ENCODE data around the gene APOA4. TPM values are rescaled to one million over a fixed set of nuclear protein-coding genes. Genes with fewer than 3 reads are reported as not detected.

The APOA4 gene
- total RNA-seq, 4 donors from 2014 or later = 0.26 to 0.40 TPM; not detected in 2

- Histone ChIP-seq H3K27ac (replicated peaks in 1 of 4) (no peak overlapping the region), H3K4me3 (no peak overlapping the region), H3K27me3 (no peaks in the 10 kb centered on the region), H3K9me3 (no peaks in the 10 kb centered on the region), H3K36me3 (peaks cover 47 to 84% (median 54%) of the 10 kb centered on the region in 4 donors), H3K4me1 (peaks cover 13 to 27% (median 20%) of the 10 kb centered on the region in 4 donors)
- intact Hi-C loops (cut with DNase I) = no loop called here
- TF ChIP-seq CTCF (IDR thresholded peaks at IDR 0.05) (no peak), POLR2AphosphoS5 (IDR thresholded peaks at IDR 0.05) (no peak), POLR2A (IDR thresholded peaks at IDR 0.05; ENCODE audit: low read depth) (no peak), EP300 (IDR thresholded peaks at IDR 0.05) (no peak)
- no peak for DNase-seq (ENCODE audit: extremely low spot score)
- 92% methylated on average over 9 of the region's 12 CpGs for WGBS
Measured at GRCh38 chr11:116849060-116849459, 26.0 kb upstream of the APOA4 start.

GRCh38 chr11:116847612-116848011, 24.5 kb upstream of the APOA4 start:
- 100% methylated on average over 4 of the region's 4 CpGs for WGBS
- peaks cover 58 to 88% (median 63%) of the 10 kb centered on the region in 4 donors for H3K36me3 ChIP-seq
- TF ChIP-seq POLR2AphosphoS5 (IDR thresholded peaks at IDR 0.05) (no peak), CTCF (IDR thresholded peaks at IDR 0.05) (no peak), POLR2A (IDR thresholded peaks at IDR 0.05; ENCODE audit: low read depth) (no peak), EP300 (IDR thresholded peaks at IDR 0.05) (no peak)
- H3K27me3 ChIP-seq = no peaks in the 10 kb centered on the region
- no peak overlapping the region for H3K27ac ChIP-seq (replicated peaks in 1 of 4)
- DNase-seq (ENCODE audit: extremely low spot score) = no peak
- H3K4me3 ChIP-seq = no peak overlapping the region
- H3K4me1 ChIP-seq = peaks cover 7 to 14% (median 10%) of the 10 kb centered on the region in 4 donors
- intact Hi-C loops (cut with DNase I) = no loop called here
- no peaks in the 10 kb centered on the region for H3K9me3 ChIP-seq

- peaks cover 58 to 68% (median 61%) of the 10 kb centered on the region in 4 donors for H3K36me3 ChIP-seq
Measured at GRCh38 chr11:116844722-116845121, 21.6 kb upstream of the APOA4 start.

GRCh38 chr11:116843661-116844060, 20.6 kb upstream of the APOA4 start:
- peaks cover 0 to 13% (median 0%) of the 10 kb centered on the region in 4 donors for H3K4me1 ChIP-seq
- intact Hi-C loops (cut with DNase I) = no loop called here
- peaks cover 51 to 58% (median 54%) of the 10 kb centered on the region in 4 donors for H3K36me3 ChIP-seq
- TF ChIP-seq POLR2AphosphoS5 (IDR thresholded peaks at IDR 0.05) (no peak), CTCF (IDR thresholded peaks at IDR 0.05) (no peak), POLR2A (IDR thresholded peaks at IDR 0.05; ENCODE audit: low read depth) (no peak), EP300 (IDR thresholded peaks at IDR 0.05) (no peak)
- DNase-seq (ENCODE audit: extremely low spot score) = no peak
- 91% methylated on average over 9 of the region's 9 CpGs for WGBS
- no peaks in the 10 kb centered on the region for H3K27me3 ChIP-seq
- H3K9me3 ChIP-seq = no peaks in the 10 kb centered on the region
- no peak overlapping the region for H3K27ac ChIP-seq (replicated peaks in 1 of 4)
- no peak overlapping the region for H3K4me3 ChIP-seq

More at GRCh38 chr11:116844722-116845121, 21.6 kb upstream of the APOA4 start:
- 87% methylated on average over 4 of the region's 4 CpGs for WGBS
- no peaks in the 10 kb centered on the region for H3K9me3 ChIP-seq
- TF ChIP-seq POLR2AphosphoS5 (IDR thresholded peaks at IDR 0.05) (no peak), EP300 (IDR thresholded peaks at IDR 0.05) (no peak), CTCF (IDR thresholded peaks at IDR 0.05) (no peak), POLR2A (IDR thresholded peaks at IDR 0.05; ENCODE audit: low read depth) (no peak)
- H3K4me3 ChIP-seq = no peak overlapping the region
- intact Hi-C loops (cut with DNase I) = no loop called here
- H3K4me1 ChIP-seq = peaks cover 0 to 13% (median 0%) of the 10 kb centered on the region in 4 donors
- H3K27me3 ChIP-seq = no peaks in the 10 kb centered on the region
- no peak overlapping the region for H3K27ac ChIP-seq (replicated peaks in 1 of 4)
- DNase-seq (ENCODE audit: extremely low spot score) = no peak

GRCh38 chr11:116842909-116843308, 19.8 kb upstream of the APOA4 start:
- H3K36me3 ChIP-seq = peaks cover 44 to 51% (median 47%) of the 10 kb centered on the region in 4 donors
- TF ChIP-seq CTCF (IDR thresholded peaks at IDR 0.05) (no peak), EP300 (IDR thresholded peaks at IDR 0.05) (no peak), POLR2A (IDR thresholded peaks at IDR 0.05; ENCODE audit: low read depth) (no peak), POLR2AphosphoS5 (IDR thresholded peaks at IDR 0.05) (no peak)

More at GRCh38 chr11:116842909-116843308, 19.8 kb upstream of the APOA4 start:
- intact Hi-C loops (cut with DNase I) = no loop called here
- 73% methylated on average over 4 of the region's 4 CpGs for WGBS
- H3K4me1 ChIP-seq = peaks cover 0 to 13% (median under 1%) of the 10 kb centered on the region in 4 donors
- no peak for DNase-seq (ENCODE audit: extremely low spot score)
- no peak overlapping the region for H3K27ac ChIP-seq (replicated peaks in 1 of 4)
- H3K9me3 ChIP-seq = no peaks in the 10 kb centered on the region
- H3K4me3 ChIP-seq = no peak overlapping the region
- no peaks in the 10 kb centered on the region for H3K27me3 ChIP-seq
